Heart left ventricle (tissue), 13 donors: ENCODE results near the gene PTCD1.

Experiments used
- POLR2A ChIP-seq, 2 donors: fragments of 450-650 bp; IDR thresholded peaks; one replicate each; pipeline ENCODE4 v1.6.1; 2017; ENCODE audit warnings: antibody characterized with exemption in 2 of 2, mild to moderate bottlenecking in 2 of 2, moderate library complexity in 2 of 2
- TF ChIP-seq, protein P1 (sequence below), 12 donors: fragments of 200-600 bp; sonication (generic) in 4 of 12; IDR thresholded peaks; one replicate each; pipeline versions ENCODE4 v1.5.0 to v1.8.0; 2018 to 2022; ENCODE audit warnings: antibody characterized with exemption in 12 of 12, mild to moderate bottlenecking in 5 of 12
- donor health status: ischemic (EF 13 %, LVEDD 7.1; RV severe dilation, severe dysfunction).
- donor health status: DM: no; HTN: yes; CAD: no.
- donor health status: DM: no; HTN: no; CAD: no.
- donor health status: ischemic (EF 25% LVEDD 6.9; RV normal size, moderate dysfunction).
- donor health status: ischemic (EF 25% LVEDD 5.7; RV mildly dilated, moderate dysfunction).
- donor health status: ischemic (EF 35%, LVEDD 5.7; RV mildly dilated, moderate dysfunction).
- donor health status: nonischemic (EF 11% LVEDD 7.7; RV severe dilation, severe dysfunction).
- donor health status: DM: yes; HTN: yes; CAD: no.
- donor health status: PGD.
- donor health status: ischemic (EF 29% LVEDD 5.4; RV normal size, mild dysfunction).
- donor health status: nonischemic (EF 23%, LVEDD 6.1; RV moderate dilation, normal function).

DNA sequence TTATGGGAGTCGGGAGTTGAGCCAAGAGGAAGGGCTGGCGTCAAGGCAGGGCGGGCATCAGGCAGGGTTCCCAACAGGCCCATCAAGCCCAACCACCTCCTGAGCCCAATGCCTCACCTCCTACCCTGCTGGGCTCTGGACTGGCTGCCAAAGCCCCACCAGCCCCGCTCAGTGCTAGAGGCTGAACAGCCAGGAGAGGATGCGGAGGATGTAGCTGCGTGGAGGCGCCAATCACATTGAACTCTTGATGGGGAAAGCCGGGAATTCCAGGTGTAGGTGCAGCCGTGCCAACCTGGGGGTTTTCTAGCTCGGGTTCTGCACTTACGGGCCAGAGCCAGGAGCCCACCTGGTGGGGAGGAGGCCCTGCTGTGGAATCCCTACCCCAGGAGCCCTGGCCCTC lies 14.5 kb upstream of the PTCD1 start:
- TF ChIP-seq POLR2A (IDR thresholded peaks at IDR 0.05): no peak
- TF ChIP-seq, protein P1, sequence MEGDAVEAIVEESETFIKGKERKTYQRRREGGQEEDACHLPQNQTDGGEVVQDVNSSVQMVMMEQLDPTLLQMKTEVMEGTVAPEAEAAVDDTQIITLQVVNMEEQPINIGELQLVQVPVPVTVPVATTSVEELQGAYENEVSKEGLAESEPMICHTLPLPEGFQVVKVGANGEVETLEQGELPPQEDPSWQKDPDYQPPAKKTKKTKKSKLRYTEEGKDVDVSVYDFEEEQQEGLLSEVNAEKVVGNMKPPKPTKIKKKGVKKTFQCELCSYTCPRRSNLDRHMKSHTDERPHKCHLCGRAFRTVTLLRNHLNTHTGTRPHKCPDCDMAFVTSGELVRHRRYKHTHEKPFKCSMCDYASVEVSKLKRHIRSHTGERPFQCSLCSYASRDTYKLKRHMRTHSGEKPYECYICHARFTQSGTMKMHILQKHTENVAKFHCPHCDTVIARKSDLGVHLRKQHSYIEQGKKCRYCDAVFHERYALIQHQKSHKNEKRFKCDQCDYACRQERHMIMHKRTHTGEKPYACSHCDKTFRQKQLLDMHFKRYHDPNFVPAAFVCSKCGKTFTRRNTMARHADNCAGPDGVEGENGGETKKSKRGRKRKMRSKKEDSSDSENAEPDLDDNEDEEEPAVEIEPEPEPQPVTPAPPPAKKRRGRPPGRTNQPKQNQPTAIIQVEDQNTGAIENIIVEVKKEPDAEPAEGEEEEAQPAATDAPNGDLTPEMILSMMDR (IDR thresholded peaks at IDR 0.05): no peak
